Panc1 (cell line): ENCODE measurements around the gene DOCK11.

Experiments used
- POLR2AphosphoS5 ChIP-seq: IDR thresholded peaks from 2 replicates; pipeline ENCODE4 v1.6.1; 2012; ENCODE audit warnings: mild to moderate bottlenecking, low read depth, low read length, moderate library complexity
- TF ChIP-seq, protein P1 (sequence below): fragments of 450-650 bp; IDR thresholded peaks from 2 replicates; pipeline ENCODE4 v1.5.1; 2017; ENCODE audit warnings: mild to moderate bottlenecking

DNA sequence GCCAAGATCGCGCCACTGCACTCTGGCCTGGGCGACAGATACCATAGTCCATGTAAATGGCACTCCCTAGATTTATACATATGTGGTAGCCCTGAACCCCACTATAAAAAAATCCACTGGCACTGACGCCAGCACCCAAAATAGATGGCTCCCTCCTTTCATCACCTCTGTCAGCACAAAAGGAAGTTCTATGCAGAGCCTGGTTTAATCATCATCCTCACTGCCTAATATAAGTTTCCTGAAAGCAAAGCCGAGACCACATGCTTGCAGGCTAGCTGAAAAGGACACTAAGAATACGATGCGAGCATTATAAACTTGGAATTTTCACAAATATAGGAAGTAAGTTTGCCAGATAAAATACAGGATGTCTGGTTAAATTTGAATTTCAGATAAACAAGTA, 27.5 kb upstream of the DOCK11 start:
- TF ChIP-seq, protein P1, sequence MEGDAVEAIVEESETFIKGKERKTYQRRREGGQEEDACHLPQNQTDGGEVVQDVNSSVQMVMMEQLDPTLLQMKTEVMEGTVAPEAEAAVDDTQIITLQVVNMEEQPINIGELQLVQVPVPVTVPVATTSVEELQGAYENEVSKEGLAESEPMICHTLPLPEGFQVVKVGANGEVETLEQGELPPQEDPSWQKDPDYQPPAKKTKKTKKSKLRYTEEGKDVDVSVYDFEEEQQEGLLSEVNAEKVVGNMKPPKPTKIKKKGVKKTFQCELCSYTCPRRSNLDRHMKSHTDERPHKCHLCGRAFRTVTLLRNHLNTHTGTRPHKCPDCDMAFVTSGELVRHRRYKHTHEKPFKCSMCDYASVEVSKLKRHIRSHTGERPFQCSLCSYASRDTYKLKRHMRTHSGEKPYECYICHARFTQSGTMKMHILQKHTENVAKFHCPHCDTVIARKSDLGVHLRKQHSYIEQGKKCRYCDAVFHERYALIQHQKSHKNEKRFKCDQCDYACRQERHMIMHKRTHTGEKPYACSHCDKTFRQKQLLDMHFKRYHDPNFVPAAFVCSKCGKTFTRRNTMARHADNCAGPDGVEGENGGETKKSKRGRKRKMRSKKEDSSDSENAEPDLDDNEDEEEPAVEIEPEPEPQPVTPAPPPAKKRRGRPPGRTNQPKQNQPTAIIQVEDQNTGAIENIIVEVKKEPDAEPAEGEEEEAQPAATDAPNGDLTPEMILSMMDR: no peak
- TF ChIP-seq POLR2AphosphoS5: no peak
